Limb (tissue), 2 donors: ENCODE measurements around the gene MBTD1.
"Not testable (repeated sequence)": the region's sequence is repeated elsewhere in the genome, so short reads cannot be mapped to it uniquely, and the experiment has no call there.

Experiments
- DNase-seq, 2 donors: peaks; one replicate each; pipeline ENCODE4 v3.0.0-alpha.2; 2016; ENCODE audit errors: extremely low spot score in 2 of 2

The MBTD1 gene

DNA sequence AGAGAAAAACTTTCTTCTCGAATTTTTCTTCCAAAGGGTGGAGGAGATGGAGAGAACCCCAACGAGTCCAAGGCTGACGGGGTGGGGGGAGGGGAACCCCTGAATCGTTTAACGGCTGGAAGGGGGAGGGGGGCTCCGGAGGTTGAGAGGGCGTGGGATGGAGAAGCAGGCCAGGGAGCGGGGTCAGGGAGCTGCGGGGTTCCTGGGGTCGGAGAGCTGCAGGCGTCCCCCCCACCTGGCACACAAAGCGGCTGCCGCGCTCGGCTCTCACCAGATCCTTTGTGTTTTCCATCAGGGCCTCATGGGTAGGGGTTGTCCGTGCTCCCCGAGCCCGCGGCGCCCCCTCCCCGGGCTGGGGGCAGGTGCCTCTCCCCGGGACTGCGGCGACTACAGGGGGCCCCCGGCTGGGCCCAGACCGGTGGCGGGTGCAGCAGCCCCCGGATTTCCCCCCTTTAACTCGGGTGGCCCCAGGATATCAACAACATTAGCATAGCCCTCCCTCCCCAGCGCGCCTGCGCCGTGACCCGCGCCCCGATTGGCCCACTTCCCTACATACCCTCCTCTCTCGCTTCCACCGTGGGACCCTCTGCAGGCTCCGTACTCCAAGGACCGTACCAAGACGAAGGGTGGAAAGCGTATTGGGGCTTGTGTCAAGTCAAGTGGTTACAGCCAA is at the start of gene MBTD1:
MBTD1 (minus strand) TSS at position 486 of the 673 bp plus-strand sequence. CDS start 34,888 bp downstream, outside the sequence.
- DNase-seq: peak; percentile 97 to 98

DNA sequence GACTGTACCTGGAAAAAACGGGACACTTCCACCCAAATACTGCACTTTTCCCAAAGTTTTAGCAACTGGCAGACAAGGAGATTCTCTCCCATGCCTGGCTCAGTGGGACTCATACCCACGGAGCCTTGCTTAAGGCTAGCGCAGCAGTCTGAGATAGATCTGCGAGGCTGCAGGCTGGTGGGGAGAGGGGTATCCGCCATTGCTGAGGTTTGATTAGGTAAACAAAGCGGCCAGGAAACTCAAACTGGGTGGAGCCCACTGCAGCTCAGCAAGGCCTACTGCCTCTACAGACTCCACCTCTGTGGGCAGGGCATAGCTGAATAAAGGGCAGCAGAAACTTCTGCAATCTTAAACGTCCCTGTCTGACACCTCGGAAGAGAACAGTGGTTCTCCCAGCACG is 45.3 kb upstream of the MBTD1 start:
- DNase-seq: no peak

DNA sequence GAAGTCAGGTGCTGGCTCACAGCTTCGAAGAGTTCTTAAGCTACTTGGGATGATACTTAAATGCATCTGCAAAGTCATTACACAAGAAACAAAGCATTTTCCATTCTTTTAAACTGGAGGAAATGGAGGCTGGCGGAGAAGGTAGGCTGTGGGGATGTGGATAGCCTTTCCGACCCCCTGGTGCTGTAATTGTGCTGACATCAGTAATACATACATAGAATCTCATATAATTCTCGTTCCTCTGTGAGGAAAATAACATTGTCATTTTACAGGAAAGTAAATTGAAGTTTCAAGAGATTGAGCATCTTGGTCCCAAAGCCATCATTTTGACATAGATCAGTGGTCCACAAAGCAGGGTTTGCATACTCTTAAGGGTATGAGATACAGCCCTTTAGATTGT is 40.0 kb upstream of the MBTD1 start:
- no peak for DNase-seq

DNA sequence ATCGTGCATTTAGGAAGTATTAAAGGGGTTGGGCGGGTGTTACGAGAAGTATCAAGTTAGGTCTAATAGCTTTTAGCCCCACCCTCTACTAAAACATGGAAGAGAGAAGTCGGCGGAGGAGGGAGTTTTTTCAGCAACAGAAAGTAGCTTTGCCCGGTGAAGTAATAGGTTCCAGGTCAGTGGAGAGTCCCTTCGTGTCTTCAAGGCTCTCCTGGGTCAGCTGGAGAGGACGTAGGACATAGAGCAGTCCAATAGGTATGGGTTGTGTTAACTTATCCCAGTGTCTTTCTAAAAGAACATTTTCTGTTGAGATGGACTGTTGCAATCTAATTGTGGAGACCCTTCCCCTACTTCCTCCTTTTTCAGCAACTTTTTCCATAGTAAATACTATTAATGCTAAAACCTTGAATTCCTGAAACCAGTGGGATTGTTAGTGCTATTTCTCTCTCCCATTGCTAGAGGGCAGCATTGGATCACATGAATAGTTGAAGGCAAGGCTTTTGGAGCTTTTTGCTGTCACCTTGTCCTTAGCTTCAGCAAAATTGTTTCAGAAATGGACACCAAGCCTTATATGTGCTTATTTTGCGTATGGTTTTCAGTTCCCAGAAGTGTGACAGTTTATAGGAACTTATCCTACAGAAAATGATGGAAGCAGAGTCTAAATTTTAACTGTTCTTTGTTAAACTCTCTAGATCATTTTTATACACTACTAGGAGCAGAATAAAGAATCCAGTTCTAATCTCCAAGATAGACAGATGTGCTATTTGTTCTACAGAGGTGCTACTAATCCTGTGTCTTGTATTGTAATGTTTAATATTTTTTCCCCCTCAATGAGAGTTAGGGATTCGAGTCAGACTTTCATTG is 38.9 kb upstream of the MBTD1 start:
- DNase-seq: peak; percentile 29 to 74

DNA sequence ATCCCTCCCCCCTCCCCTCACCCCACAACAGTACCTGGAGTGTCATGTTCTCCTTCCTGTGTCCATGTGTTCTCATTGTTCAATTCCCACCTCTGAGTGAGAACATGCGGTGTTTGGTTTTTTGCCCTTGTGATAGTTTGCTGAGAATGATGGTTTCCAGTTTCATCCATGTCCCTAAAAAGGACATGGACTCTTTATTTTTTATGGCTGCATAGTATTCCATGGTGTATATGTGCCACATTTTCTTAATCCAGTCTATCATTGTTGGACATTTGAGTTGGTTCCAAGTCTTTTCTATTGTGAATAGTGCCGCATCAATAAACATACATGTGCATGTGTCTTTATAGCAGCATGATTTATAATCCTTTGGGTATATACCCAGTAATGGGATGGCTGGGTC is 34.5 kb upstream of the MBTD1 start:
- not testable (repeated sequence) for DNase-seq

DNA sequence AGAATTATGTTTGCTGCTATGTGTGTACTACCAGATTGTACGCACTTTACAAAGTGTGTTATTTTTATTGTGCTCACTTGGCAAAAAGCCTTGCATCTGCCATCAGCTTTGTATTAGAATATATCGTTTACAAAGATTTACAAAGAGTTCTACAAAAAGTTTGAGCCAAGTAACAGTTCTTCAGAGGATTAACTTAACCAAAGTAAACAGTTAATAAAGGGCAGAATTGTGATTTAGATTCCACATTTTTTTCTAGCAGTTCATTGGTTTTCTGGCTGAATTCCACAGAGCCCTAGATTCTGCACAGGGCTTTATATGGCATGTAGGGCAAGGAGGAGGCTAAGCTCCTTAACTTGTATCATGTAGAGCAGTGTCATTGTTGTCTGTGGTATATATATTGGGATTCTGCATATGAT is 29.9 kb upstream of the MBTD1 start:
- no peak for DNase-seq

DNA sequence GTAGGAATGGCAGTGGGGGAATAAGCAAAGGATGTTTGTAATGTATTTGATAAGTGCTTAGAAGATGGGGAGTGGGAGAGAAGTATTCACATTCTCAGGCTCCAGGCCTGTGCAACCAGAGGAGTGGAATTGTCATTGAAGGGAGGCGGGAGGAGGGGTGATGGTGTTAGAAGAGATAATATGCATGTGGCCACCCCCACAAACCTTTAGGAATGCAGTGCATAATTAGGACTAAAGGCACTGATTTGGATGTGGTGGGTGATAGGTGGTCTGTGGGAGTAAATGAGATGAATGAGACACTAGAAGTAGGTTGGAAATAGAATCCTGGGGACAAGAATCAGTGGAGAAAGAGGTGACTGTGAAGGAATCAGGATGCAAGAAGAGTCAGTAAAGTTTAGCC is 27.6 kb upstream of the MBTD1 start:
- DNase-seq: no peak

DNA sequence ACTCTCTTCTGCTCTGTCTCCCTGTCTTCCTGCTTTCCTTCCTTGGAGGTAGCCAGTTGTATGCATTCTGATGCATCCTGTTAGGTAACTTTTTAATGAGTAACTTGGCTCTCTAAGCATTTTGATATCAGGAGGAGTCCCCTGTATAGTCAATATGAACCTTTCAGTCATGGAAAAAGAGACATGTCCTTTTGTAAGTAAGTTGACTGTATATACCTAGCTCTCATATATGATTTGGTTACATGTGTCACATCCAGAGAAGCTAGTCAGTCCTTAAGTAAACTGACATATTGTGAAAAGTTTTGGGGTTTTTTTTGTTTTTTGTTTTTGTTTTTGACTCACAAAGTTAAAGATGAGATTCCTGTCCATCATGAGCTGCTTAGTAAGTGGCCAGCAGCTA is 19.3 kb upstream of the MBTD1 start:
- DNase-seq: no peak

DNA sequence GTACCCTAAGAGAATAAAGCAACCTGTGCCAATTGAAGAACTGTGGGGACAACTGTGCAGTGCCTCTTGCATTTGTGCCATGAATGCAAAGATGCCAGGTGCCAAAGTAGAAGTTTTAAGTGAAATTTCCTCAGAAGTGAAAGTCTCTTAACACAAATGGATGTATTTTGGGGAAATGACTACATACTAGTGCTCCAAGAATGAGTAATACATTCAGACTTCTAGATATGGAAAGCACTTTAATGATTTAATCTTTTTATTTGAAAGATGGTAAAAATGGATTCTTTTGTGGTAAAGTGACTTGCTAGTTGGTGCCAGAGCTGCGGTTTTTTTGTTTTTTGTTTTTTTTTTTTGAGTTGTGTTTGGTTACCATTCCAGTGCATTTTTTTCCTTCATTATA is 15.5 kb upstream of the MBTD1 start:
- no peak for DNase-seq

DNA sequence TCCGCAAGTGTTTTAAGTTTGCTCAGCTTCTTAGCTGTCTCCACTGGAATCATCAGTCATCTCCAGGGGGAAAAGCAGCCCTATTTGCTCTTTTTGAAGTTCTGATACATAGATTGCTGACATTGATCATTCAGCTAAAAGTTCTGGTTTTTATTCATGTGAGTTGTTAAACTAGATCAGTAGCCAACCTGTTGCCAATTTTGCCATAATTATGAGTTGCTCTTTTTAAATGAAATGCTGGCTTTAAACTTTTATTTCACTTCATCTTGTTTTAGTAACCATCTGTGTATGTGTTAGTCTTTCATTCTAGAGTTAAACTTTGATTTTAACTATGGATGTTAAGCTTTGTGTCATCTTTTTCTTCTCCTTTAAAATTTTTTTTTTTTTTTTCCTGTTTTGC is 13.0 kb upstream of the MBTD1 start:
- DNase-seq: no peak

DNA sequence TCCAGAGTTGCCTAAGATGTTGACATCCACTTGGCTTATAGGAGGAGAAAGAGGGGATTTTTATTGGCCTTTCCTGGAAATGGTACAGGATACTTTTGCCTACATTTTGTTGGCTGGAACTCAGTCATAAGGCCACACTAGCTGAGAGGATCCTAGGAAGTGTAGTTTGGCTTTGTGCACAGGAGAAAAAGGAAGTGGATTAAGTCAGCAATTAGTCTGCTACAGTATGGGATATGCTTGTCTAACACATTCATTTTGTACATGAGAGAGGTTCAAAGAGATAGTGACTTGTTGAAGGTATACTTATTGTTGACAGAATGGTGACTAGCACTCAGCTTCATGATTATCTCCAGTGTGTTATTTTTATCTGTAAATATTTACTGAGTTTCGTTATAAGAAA is 10.8 kb upstream of the MBTD1 start:
- DNase-seq: no peak

DNA sequence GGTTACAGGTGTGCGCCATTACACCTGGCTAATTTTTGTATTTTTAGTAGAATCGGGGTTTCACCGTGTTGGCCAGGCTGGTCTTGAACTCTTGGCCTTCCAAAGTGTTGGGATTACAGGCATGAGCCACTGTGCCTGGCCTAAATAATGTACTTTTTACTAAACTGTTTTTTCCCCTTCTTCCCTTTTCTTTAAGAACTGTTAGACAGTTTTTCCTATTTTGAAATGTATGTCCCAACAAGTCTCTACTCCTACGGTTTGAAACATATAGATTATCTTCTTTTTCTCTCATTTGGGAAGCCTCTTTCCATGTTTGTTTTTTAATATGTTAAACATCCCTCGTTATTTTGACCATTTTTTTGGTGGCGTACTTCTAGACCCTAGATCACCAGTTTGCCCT is 10.1 kb upstream of the MBTD1 start:
- no peak for DNase-seq

DNA sequence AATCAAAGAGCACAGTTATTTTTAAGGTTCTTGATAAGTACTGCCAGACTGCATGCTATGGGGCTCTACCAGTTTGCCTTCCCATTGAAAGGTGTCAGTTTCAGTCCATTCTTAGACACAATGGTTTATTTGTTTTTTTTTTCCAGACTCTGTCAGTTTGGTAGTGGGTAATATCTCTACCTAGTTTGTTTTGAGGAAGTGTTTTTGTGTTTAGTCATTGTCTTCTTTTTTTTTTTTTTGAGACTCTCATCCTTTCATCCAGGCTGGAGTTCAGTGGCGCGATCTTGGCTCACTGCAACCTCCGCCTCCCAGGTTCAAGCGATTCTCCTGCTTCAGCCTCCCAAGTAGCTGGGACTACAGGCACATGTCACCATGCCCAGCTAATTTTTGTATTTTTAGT is 4.6 kb upstream of the MBTD1 start:
- not testable (repeated sequence) for DNase-seq

DNA sequence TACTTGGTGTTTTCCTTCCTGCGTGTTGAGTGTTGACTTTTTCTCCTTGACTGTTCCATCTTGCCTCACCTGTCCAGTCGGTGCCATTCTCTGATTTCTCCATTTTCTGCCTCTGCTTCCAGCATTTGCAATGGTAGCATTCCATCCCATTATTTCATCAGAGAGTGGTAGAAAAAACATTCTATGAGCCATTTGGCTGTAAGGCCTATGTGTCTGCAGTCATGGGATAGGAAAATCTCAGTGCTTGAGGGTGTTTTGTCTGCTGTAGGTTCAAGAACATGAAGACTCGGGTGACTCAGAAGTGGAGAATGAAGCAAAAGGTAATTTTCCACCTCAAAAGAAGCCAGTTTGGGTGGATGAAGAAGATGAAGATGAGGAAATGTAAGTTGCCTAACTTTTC is 3.2 kb upstream of the MBTD1 start:
- no peak for DNase-seq

DNA sequence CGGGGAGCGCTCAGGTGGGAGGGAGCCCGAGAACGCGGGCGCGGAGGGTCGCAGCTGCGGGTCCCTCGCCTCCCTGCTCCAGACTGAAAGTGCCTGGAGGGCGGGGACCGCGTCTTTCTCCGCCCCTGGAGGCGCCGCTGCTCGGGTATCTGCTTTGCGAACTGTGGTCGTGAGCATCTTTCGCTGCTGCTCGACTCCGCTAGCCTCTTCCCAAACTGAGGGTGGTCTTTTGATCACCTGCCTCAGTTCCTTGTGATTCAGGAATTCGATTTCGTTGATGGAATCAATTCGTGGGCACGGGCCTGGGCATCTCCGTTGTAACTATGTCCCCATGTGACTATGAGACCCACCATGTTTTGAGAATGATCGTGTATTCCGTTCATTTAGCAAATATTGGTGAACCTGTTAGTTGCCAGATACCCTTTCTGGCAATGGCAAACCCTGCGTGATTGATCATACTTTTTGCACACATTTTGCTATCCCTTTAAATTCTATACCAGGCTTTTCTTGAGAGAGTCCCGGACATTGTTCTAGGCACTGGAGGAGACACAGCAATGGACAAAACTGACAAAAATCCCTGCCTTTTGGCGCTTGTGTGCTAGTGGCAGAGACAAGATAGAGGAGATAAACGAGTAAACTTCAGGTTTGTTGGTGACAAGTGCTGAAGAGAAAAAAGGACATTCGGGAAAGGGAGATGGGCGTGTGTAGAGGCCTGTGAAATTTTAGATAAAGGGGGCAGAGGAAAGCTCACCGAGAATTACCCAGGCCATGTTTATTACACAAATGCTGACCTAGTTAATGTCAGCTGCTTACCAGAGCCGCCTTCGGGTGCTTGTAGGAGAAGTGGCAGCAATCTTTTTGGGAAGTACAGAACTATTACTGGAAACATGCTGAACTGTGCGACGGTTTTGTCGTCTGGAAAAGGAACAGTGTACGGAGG is 1.4 kb upstream of the MBTD1 start:
- no peak for DNase-seq

DNA sequence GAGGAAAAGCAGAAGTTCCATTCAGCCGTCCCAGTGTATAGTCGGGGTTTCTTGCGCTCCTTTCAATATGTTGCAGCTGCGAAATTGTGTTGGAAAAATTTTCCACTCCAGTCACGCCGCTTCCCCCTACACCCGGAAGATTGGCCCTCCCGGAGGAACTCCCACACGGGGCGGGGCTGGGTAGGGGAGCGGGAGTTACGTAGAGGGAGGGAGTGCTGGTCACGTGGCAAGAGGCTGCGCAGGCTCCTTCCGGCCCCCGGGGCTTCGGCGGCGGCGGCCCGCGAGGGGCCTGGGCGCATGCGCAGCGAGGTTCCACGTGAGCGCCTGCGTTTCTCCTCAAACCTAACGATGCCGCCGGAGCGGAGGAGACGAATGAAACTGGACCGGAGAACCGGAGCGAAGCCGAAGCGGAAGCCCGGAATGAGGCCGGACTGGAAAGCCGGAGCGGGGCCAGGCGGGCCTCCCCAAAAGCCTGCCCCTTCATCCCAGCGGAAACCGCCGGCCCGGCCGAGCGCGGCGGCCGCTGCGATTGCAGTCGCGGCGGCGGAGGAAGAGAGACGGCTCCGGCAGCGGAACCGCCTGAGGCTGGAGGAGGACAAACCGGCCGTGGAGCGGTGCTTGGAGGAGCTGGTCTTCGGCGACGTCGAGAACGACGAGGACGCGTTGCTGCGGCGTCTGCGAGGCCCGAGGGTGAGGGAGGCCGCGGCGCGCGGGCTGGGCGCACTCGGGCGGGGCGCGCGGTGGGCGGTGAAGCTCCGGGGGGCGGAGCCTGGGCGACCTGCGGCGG is 581 bp upstream of the MBTD1 start, which contains the start of gene UTP18:
UTP18 (plus strand) TSS at position 310 of the 787 bp plus-strand sequence; CDS start at position 349, 39 bp downstream.
- peak; percentile 98 for DNase-seq

DNA sequence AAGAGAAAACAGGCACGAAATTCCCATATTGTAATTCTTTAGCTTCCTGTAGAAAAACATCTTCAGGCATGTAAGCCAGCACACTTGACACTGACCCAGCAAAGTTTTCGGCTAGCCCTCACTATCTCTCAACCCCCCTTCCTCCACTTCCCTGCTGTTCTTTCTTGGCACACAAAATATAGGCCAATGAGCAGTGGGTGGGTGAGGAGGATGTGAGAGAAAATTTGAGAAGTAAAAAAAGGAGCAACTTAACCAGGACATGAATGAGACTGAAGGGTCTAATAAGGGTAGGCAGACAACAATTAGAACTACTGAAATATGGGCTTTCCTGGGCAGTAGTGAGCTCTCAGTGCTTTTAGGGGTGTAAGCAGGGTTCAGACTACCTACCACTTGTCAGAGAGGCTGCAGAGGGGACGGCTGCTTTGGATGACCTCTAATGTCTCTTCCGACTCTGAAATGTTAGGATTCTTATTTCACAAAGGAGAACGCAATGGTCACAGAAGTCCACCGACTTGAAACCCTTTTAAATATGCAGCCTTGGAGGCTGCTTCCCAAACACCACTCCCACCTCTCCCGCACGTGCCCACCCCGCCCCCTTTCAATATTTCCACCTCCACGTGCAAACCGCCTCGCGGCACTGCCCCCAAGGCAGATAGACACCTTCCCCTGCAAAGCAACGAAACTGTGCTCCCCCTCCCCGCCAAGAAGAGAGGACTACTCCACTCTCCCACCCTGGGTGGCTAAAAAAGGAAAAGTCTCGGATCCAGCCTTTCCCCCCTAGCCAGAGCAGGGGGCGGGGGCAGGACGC is 889 bp downstream of the MBTD1 start:
- peak in 1 of 2 donors; percentile 45 for DNase-seq

DNA sequence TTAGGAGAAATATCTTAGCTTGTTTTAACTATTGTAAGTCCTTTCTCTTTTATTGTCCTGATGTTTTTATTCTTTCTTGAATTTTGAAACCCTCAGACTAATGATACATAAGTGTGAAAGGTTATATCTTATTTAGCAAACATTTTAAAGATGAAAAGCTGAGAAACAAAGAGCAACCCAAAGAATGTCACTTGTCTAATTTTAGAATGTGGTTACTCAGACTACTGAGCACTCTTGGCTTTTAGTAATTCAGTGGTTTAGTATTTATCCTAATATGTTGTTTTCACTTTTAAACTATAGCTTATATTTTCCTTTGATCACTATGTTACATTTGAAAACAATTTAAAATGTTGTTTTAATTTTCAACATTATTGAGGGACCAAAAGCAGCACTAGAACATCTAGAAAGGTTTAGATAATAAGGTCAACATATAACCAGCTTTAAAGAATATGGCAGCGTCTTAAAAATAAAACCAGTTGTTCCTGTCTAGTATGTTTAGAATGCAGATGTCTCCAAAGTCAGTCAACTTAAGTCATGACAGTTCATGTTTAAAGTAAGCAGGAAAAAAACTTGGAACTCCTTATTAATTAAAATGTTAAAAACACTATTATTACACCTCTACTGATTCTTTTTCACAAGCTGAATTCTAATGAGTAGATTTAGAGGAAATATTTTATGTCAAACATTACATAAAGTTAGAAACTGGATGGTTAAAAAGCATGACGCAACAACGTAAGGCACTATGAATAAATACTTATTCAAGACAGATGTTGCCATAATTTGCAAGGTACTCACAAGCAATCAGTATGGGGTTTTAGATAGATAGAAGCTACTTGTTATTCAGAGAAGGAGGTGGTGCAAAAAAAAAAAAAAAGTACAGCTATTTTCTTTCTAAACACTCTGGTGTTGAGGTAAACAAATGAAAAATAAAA is 2.4 kb downstream of the MBTD1 start:
- DNase-seq: no peak

DNA sequence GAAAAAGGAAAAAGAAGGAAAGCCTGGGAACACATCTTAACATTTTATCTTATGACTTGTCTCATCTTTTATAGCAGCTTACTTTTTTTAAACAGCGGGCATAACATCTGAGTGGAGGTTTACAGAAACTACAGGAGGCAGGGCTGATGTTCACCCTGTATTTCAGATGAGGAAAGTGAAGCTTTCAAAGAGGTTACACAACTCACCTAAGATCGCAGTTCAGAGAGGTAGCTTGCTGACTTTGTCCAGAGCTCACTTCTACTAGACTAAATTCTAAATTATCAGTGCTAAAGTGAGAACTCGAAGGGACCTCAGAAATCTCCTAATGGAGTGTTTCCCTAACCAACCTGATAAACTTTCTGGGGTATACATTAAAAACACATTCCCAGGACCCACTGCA is 3.7 kb downstream of the MBTD1 start:
- DNase-seq: no peak
